GM12878 (cell line): ENCODE data around the gene RAD51B. TPM values are rescaled to one million over a fixed set of nuclear protein-coding genes. Genes with fewer than 3 reads are reported as not detected.

ENCODE experiments used
- ATAC-seq: fragments of 200-7000 bp; cut with Tn5 transposase; 3 replicates; pipeline ENCODE4 v1.9.1; 2020; ENCODE audit warnings: mild to moderate bottlenecking, moderate library complexity
- BruUV-seq: library from RNA; stranded (reverse); fragments of 400-500 nt; replicated peaks from 2 replicates; lab custom pipeline; 2021; lab: Mats Ljungman, UMichigan
- CTCF ChIA-PET: fragments of 300-600 bp; sonication (Branson Sonifier 250); formaldehyde crosslinking; extraction: SDS; loops from one replicate; lab custom pipeline; 2021; ENCODE audit warnings: inconsistent platforms; lab: Yijun Ruan, JAX
- POLR2A ChIA-PET: fragments of 350-600 bp; formaldehyde crosslinking; extraction: SDS; loops from one replicate; lab custom pipeline; 2021; ENCODE audit warnings: inconsistent platforms; lab: Charles Lee
- RAD21 ChIA-PET: fragments of 300-600 bp; sonication (Branson Sonifier 250); formaldehyde crosslinking; loops from one replicate; lab custom pipeline; 2023; ENCODE audit warnings: antibody characterized with exemption; ENCODE audit not compliant: unreplicated experiment; lab: Charles Lee
- SMC1A ChIA-PET: fragments of 300-600 bp; sonication (Branson Sonifier 250); formaldehyde crosslinking; loops from one replicate; lab custom pipeline; 2023; ENCODE audit not compliant: unreplicated experiment, uncharacterized antibody; lab: Charles Lee
- DNase-seq: peaks from one replicate; pipeline ENCODE4 v3.0.0-alpha.2; 2011; ENCODE audit warnings: low read depth, low spot score
- FAIRE-seq: peaks from 3 replicates; lab custom pipeline; 2011; peaks lifted over from hg19 to GRCh38; lab: Jason Lieb, UNC
- H2AFZ ChIP-seq: 2 replicates; pipeline ENCODE4 v1.6.0; 2011; ENCODE audit warnings: low read depth, low read length, control low read depth; ENCODE audit not compliant: control insufficient read depth
- H3K27ac ChIP-seq: 2 replicates; pipeline ENCODE4 v1.5.1; 2011; ENCODE audit warnings: control low read depth; ENCODE audit not compliant: control insufficient read depth, insufficient read depth
- H3K27me3 ChIP-seq, 2 experiments: replicated peaks in 1 of 2; 2 replicates each; pipeline versions ENCODE4 v1.6.0 to v1.6.1; 2011; ENCODE audit warnings: low read length in 1 of 2; ENCODE audit not compliant: control insufficient read depth in 2 of 2, insufficient read depth in 2 of 2
- H3K36me3 ChIP-seq, 2 experiments: 2 replicates each; pipeline ENCODE4 v1.5.1; 2011; ENCODE audit warnings: low read length in 1 of 2; ENCODE audit not compliant: control insufficient read depth in 2 of 2, insufficient read depth in 2 of 2
- H3K4me1 ChIP-seq: 2 replicates; pipeline ENCODE4 v1.6.1; 2011; ENCODE audit warnings: mild to moderate bottlenecking, low read length, moderate library complexity, mixed read lengths; ENCODE audit not compliant: control insufficient read depth, insufficient read depth
- H3K4me2 ChIP-seq: 2 replicates; pipeline ENCODE4 v1.6.0; 2011; ENCODE audit warnings: control low read depth; ENCODE audit not compliant: control insufficient read depth, insufficient read depth
- H3K4me3 ChIP-seq: fragments of 200-600 bp; sonication (generic); 2 replicates; pipeline ENCODE4 v1.5.1; 2016
- H3K79me2 ChIP-seq: 2 replicates; pipeline ENCODE4 v1.6.0; 2011; ENCODE audit warnings: low read length; ENCODE audit not compliant: control insufficient read depth, insufficient read depth
- H3K9ac ChIP-seq: 2 replicates; pipeline ENCODE4 v1.8.0; 2011; ENCODE audit warnings: low read length, control low read depth, mixed read lengths; ENCODE audit not compliant: control insufficient read depth, insufficient read depth
- H3K9me3 ChIP-seq: replicated peaks from 3 replicates; pipeline ENCODE4 v1.5.1; 2011; ENCODE audit warnings: mild to moderate bottlenecking, low read length; ENCODE audit not compliant: control insufficient read depth, insufficient read depth
- H4K20me1 ChIP-seq: 2 replicates; pipeline ENCODE4 v1.6.0; 2011; ENCODE audit not compliant: control insufficient read depth, insufficient read depth
- CBFB ChIP-seq: IDR thresholded peaks from 2 replicates; pipeline ENCODE4 v1.6.1; 2016; ENCODE audit warnings: antibody characterized with exemption, low read depth
- FOXM1 ChIP-seq: IDR thresholded peaks from 2 replicates; pipeline ENCODE4 v1.6.1; 2012; ENCODE audit warnings: low read depth, mild to moderate bottlenecking, inconsistent platforms, low read length, moderate library complexity
- MYC ChIP-seq: IDR thresholded peaks from 2 replicates; pipeline ENCODE4 v1.6.1; 2011; ENCODE audit warnings: mild to moderate bottlenecking, low read length, moderate library complexity, inconsistent platforms; ENCODE audit not compliant: insufficient read depth, insufficient replicate concordance, insufficient read length, severe bottlenecking
- NFIC ChIP-seq: IDR thresholded peaks from 2 replicates; pipeline ENCODE4 v1.6.1; 2012; ENCODE audit warnings: low read depth, mild to moderate bottlenecking, inconsistent platforms, low read length, moderate library complexity
- NRF1 ChIP-seq: conservative IDR thresholded peaks from 2 replicates; pipeline ENCODE4 v1.6.1; 2011; ENCODE audit warnings: mild to moderate bottlenecking, low read depth, low read length, improper control_type of control experiment
- PML ChIP-seq: IDR thresholded peaks from 2 replicates; pipeline ENCODE4 v1.6.1; 2012; ENCODE audit warnings: low read length, inconsistent platforms
- POLR2A ChIP-seq: IDR thresholded peaks from 2 replicates; pipeline ENCODE4 v1.6.1; 2011; ENCODE audit warnings: low read depth, mild to moderate bottlenecking, low read length
- SP1 ChIP-seq: IDR thresholded peaks from one replicate; pipeline ENCODE4 v1.6.1; 2011; ENCODE audit warnings: low read depth, low read length
- SRF ChIP-seq, 2 experiments: IDR thresholded peaks; 2 replicates each; pipeline ENCODE4 v1.6.1; 2011; ENCODE audit warnings: low read depth in 2 of 2, low read length in 2 of 2, mild to moderate bottlenecking in 1 of 2, moderate library complexity in 1 of 2
- YBX1 ChIP-seq: fragments of 450-650 bp; IDR thresholded peaks from 2 replicates; pipeline ENCODE4 v1.6.1; 2016; ENCODE audit warnings: antibody characterized with exemption
- ZNF622 ChIP-seq: fragments of 450-650 bp; IDR thresholded peaks from 2 replicates; pipeline ENCODE4 v1.6.1; 2017; ENCODE audit warnings: mild to moderate bottlenecking, inconsistent platforms
- WGBS: methylation state at CpG from one replicate; pipeline ENCODE4 v1.1.6; 2016; ENCODE audit warnings: low lambda C conversion rate; ENCODE audit not compliant: insufficient replicate concordance, insufficient coverage; ENCODE audit errors: missing lambda C conversion rate; 5-methylcytosine and 5-hydroxymethylcytosine counted together
- in situ Hi-C: fragments of 300-500 bp; cut with MboI; formaldehyde crosslinking; loops from 9 replicates; pipeline ENCODE4 v1.14.3; 2018; ENCODE audit warnings: mixed read lengths
- intact Hi-C: fragments of 100-400 bp; cut with micrococcal nuclease; formaldehyde crosslinking; loops from one replicate; pipeline ENCODE4 v1.14.2; 2022; ENCODE audit not compliant: unreplicated experiment
- polyA plus RNA-seq, 11 experiments: library from polyadenylated mRNA; depleted of rRNA in 4 of 11; unstranded in 6 of 11; stranded (reverse) in 5 of 11; fragments of >200 nt; fragmentation: Nextera tagmentation in 4 of 11; fragmentation: Illumina TruSeq in 1 of 11; extraction: Ambion mirVana in 4 of 11; extraction: Trizol in 1 of 11; gene quantifications; 1 replicate in 1 of 11; 2 replicates in 10 of 11; pipeline versions ENCODE4 v1.2.1 to v1.2.3, GENCODE V29; 2011 to 2016; ENCODE audit warnings: inconsistent platforms in 2 of 11, missing spikeins in 2 of 11, low read depth in 1 of 11
- total RNA-seq, 4 experiments: library from RNA; depleted of rRNA in 3 of 4; stranded (reverse); fragments of >200 nt in 3 of 4; fragmentation: Illumina TruSeq in 1 of 4; extraction: Trizol in 1 of 4; gene quantifications; 2 replicates each; pipeline versions ENCODE4 v1.2.1 to v1.2.3, GENCODE V29; 2013 to 2021

The RAD51B gene
- total and polyA plus RNA-seq, 10 of the 15 experiments (the other 5 are each of a cell fraction or from before 2014, with no cell fraction given), result 9.8 to 26.8 (median 21.3) TPM

DNA sequence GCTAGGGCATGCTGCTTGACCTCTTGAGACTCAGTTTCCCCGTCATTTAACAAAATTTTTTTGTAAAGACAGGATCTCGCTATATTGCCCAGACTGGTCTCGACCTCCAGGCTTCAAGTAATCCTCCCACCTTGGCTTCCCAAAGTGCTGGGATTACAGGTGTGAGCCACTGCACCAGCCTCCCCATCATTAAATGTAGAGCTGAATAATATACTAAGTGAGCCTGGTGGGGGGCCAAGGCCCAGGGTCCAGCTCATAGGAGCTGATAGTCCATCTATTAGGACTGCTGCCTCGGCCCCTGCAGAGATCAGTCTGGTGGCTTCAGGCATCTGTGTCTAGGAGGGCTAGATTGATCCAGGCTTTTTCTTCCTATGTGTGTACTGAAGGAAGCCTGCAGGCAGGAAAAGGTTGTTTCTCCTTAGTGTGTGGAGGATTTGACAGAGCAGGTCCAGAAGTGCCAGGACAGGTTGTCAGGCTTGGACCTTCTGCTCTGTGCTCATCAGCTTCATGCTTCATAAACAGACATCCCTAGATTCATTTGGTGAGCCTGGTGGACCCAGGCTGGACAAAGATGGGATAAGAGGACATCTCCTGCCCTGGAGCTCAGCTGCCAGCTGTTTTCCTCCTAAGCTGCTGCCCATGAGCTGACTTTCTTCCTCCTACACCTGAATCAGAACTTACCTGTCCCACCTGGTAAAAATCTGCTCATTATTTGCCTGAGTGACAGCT is 837.9 kb downstream of the RAD51B start:
- Histone ChIP-seq H3K36me3 (no peaks in the 10 kb centered on the region), H4K20me1 (no peaks in the 10 kb centered on the region), H3K9me3 (no peaks in the 10 kb centered on the region), H3K79me2 (no peaks in the 10 kb centered on the region), H3K4me1 (no peaks in the 10 kb centered on the region), H2AFZ (no peak overlapping the region), H3K4me2 (no peak overlapping the region), H3K27ac (no peak overlapping the region), H3K27me3 (no peaks in the 10 kb centered on the region), H3K4me3 (no peak overlapping the region), H3K9ac (no peak overlapping the region)
- POLR2A ChIA-PET, result interaction anchor here (0.5 to 1.2 kb wide), 2 partner anchors 9 to 132 kb away, joined by 3 read pairs; no protein-coding TSS in a partner anchor
- intact Hi-C loops, result no loop called here
- 82% methylated on average over 4 of the region's 4 CpGs for WGBS
- RAD21 ChIA-PET, result no interaction called here
- SMC1A ChIA-PET, result interaction anchor here (0.9 to 1.1 kb wide), 3 partner anchors 26 to 408 kb away, joined by 3 read pairs; no protein-coding TSS in a partner anchor
- in situ Hi-C loops, result no loop called here
- TF ChIP-seq POLR2A, result no peak
- no peak for TF ChIP-seq MYC
- no peak for TF ChIP-seq YBX1
- no peak for TF ChIP-seq SP1
- no peak for TF ChIP-seq SRF (IDR thresholded peaks at IDR 0.05; ENCODE audit: low read depth in 2 of 2, low read length in 2 of 2)
- no TSS peak for BruUV-seq
- no peak for FAIRE-seq
- DNase-seq, result no peak
- ATAC-seq, result no peak
- CTCF ChIA-PET, result interaction anchor here (0.7 to 3.9 kb wide), 4 partner anchors 10 to 714 kb away, joined by 3 to 25 read pairs (median 3); no protein-coding TSS in a partner anchor

DNA sequence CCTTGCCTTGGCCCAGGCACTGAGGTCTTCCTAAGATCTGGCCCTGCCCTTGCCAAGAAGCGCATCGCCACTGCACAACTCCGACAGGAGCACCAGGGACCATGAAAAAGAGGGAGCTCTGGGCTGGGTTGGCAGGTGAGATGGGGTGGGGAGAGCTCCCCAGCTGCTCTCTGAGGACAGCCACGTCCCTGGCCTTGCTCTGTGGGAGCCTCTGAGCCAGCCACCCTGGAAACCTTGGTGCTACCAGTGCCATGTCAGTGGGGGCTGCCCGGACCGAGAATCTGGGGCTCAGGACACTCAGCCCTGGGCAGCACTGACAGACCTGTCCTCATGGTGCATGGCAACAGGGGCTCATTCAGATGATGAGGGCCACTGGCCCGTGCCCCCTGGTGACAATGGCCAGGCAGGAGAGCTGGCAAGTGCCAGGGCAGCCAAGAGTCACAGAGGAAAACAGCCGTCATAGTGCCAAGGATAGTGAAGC is 838.5 kb downstream of the RAD51B start:
- ATAC-seq (no peak), DNase-seq (no peak)
- no TSS peak for BruUV-seq
- POLR2A ChIA-PET, result interaction anchor here (0.5 to 1.2 kb wide), 2 partner anchors 10 to 131 kb away, joined by 3 read pairs; no protein-coding TSS in a partner anchor
- Histone ChIP-seq H3K79me2 (no peaks in the 10 kb centered on the region), H2AFZ (no peak overlapping the region), H3K4me1 (no peaks in the 10 kb centered on the region), H4K20me1 (no peaks in the 10 kb centered on the region), H3K9me3 (no peaks in the 10 kb centered on the region), H3K4me3 (no peak overlapping the region), H3K27ac (no peak overlapping the region)
- CTCF ChIA-PET, result interaction anchor here (1.5 to 3.9 kb wide), 2 partner anchors 9 to 408 kb away, joined by 3 to 25 read pairs; no protein-coding TSS in a partner anchor
- WGBS, result 80% methylated on average over 8 of the region's 8 CpGs
- no peak for TF ChIP-seq PML
- TF ChIP-seq ZNF622, result no peak
- TF ChIP-seq FOXM1, result no peak
- no peak for TF ChIP-seq NFIC
- TF ChIP-seq SRF (IDR thresholded peaks at IDR 0.05; ENCODE audit: low read depth in 2 of 2, low read length in 2 of 2), result no peak
- no peak for TF ChIP-seq CBFB
- no peak for TF ChIP-seq NRF1
- TF ChIP-seq, all 136 proteins: peak for 0
- ChIA-PET SMC1A (interaction anchor here (0.9 kb wide), 1 partner anchor 143 kb away, joined by 3 read pairs; no protein-coding TSS in a partner anchor), RAD21 (interaction anchor here (0.9 kb wide), 1 partner anchor 716 kb away, joined by 3 read pairs; no protein-coding TSS in a partner anchor)
- no peak for FAIRE-seq
- intact Hi-C loops (no loop called here), in situ Hi-C loops (no loop called here)
- no peak overlapping the region for H3K9ac ChIP-seq
- H3K4me2 ChIP-seq, result no peak overlapping the region
- no peaks in the 10 kb centered on the region for H3K36me3 ChIP-seq
- no peaks in the 10 kb centered on the region for H3K27me3 ChIP-seq
